Myocyte (in vitro differentiated cells): ENCODE results near the gene RAD9B. TPM values are rescaled to one million over a fixed set of nuclear protein-coding genes. Genes with fewer than 3 reads are reported as not detected.

Experiments used
- total RNA-seq: library from RNA; depleted of rRNA; stranded (reverse); fragments of >200 nt; gene quantifications from 2 replicates; pipeline ENCODE4 v1.2.3, GENCODE V29; 2014

The RAD9B gene
- total RNA-seq, 1 donor from 2014 or later, result 3.6 TPM

Other genes starting within 250 kb of the RAD9B start
- gene ATP2A2, start 221.1 kb upstream of the RAD9B start, total RNA-seq, result 438 and 959 TPM in 2 replicates
- gene ANAPC7, start 98.6 kb upstream of the RAD9B start, total RNA-seq, result 72.2 and 81.3 TPM in 2 replicates
- 170 and 371 TPM in 2 replicates for gene ARPC3, start 52.0 kb upstream of the RAD9B start, total RNA-seq
- gene GPN3, start 34.1 kb upstream of the RAD9B start, total RNA-seq, result 22.2 and 24.9 TPM in 2 replicates
- 32.7 and 40.7 TPM in 2 replicates for gene FAM216A, start 33.5 kb upstream of the RAD9B start, total RNA-seq
- 59.9 and 64.8 TPM in 2 replicates for gene VPS29, start 220 bp upstream of the RAD9B start, total RNA-seq
- 10.3 and 15.9 TPM in 2 replicates for gene PPTC7, start 81.0 kb downstream of the RAD9B start, total RNA-seq
- gene TCTN1, start 111.8 kb downstream of the RAD9B start, total RNA-seq, result 34.6 and 48.4 TPM in 2 replicates
- gene HVCN1, start 186.8 kb downstream of the RAD9B start, total RNA-seq, result 3.2 and 3.9 TPM in 2 replicates
- 104 and 120 TPM in 2 replicates for gene PPP1CC, start 240.6 kb downstream of the RAD9B start, total RNA-seq